ENCODE data around the gene CETP. TPM values are rescaled to one million over a fixed set of nuclear protein-coding genes. Genes with fewer than 3 reads are reported as not detected.

The CETP gene
- total and polyA plus RNA-seq, 2 of the 8 experiments (the other 6 are each of a cell fraction or from before 2014, with no cell fraction given) = not detected

- Histone ChIP-seq H2AFZ (ENCODE audit: low read length) (no peak overlapping the region), H3K36me3 (ENCODE audit: control insufficient read depth in 2 of 4, insufficient read depth in 4 of 4, low read length in 3 of 4) (no peaks in the 10 kb centered on the region), H2BK20ac (ENCODE audit: low read length) (no peak overlapping the region), H4K20me1 (replicated peaks in 1 of 2; ENCODE audit: control insufficient read depth in 1 of 2, insufficient read depth in 2 of 2, low read length in 2 of 2) (no peaks in the 10 kb centered on the region), H3K23me2 (ENCODE audit: low read depth, low read length) (peaks cover 8% of the 10 kb centered on the region; the same call in 1 of the 2 replicates), H3K4me3 (ENCODE audit: extremely low read depth in 1 of 4, insufficient read depth in 2 of 4, low read depth in 3 of 4, low read length in 4 of 4) (no peak overlapping the region), H3K4me2 (ENCODE audit: insufficient read depth in 1 of 2, low read depth in 2 of 2, low read length in 2 of 2) (no peak overlapping the region), H3K27ac (ENCODE audit: low read depth, low read length) (no peak overlapping the region), H3K14ac (ENCODE audit: insufficient read length) (no peak overlapping the region), H3K4me1 (replicated peaks in 1 of 4; ENCODE audit: control insufficient read depth in 3 of 4, insufficient read depth in 4 of 4, low read length in 3 of 4) (peaks cover 0 to 9% (median 3%) of the 10 kb centered on the region in 4 experiments; a peak in 4 of 7 replicates), H3K27me3 (replicated peaks in 1 of 4; ENCODE audit: control insufficient read depth in 3 of 4, extremely low read depth in 1 of 4, insufficient read depth in 3 of 4, low read length in 3 of 4) (peaks cover 0 to 28% (median 26%) of the 10 kb centered on the region in 4 experiments; a peak in 6 of 7 replicates), H2BK12ac (ENCODE audit: low read depth, low read length) (no peak overlapping the region), H2BK5ac (ENCODE audit: low read depth, low read length) (no peak overlapping the region), H4K8ac (ENCODE audit: extremely low read depth, insufficient read depth, low read length) (no peak overlapping the region), H3K23ac (ENCODE audit: insufficient read length) (no peak overlapping the region), H3K18ac (ENCODE audit: extremely low read depth, low read length) (no peak overlapping the region), H2AK5ac (ENCODE audit: low read depth, low read length) (no peak overlapping the region), H2BK120ac (replicated peaks; ENCODE audit: low read depth, low read length) (no peak overlapping the region), H3K79me2 (ENCODE audit: control insufficient read depth in 1 of 2, insufficient read depth in 2 of 2, low read length in 2 of 2) (no peaks in the 10 kb centered on the region), H3K56ac (replicated peaks; ENCODE audit: insufficient read length, low read depth, low read length) (no peak overlapping the region), H3K4ac (replicated peaks; ENCODE audit: insufficient read length, low read depth, low read length) (no peak overlapping the region), H3K79me1 (ENCODE audit: low read depth, low read length) (no peaks in the 10 kb centered on the region), H4K91ac (replicated peaks; ENCODE audit: insufficient read length, low read length) (no peak overlapping the region), H2BK15ac (ENCODE audit: low read length) (no peak overlapping the region), H3K9me3 (ENCODE audit: insufficient read depth in 2 of 2, low read depth in 1 of 2, low read length in 1 of 2) (no peaks in the 10 kb centered on the region), H4K5ac (ENCODE audit: insufficient read length, low read depth, low read length) (no peak overlapping the region), H3K9ac (replicated peaks in 1 of 4; ENCODE audit: extremely low read depth in 1 of 4, low read depth in 3 of 4, low read length in 3 of 4) (no peak overlapping the region)
- no peak for DNase-seq (ENCODE audit: low read depth in 1 of 2, low spot score in 2 of 2)
- FAIRE-seq = no peak
- 83% methylated on average over 2 of the region's 2 CpGs; no CpG with 5 or more reads in 1 of the 2 experiments for WGBS, 2 experiments (ENCODE audit: extremely low coverage in 1 of 2, insufficient coverage in 1 of 2, insufficient read length in 1 of 2, insufficient replicate concordance in 2 of 2, low coverage in 1 of 2, low lambda C conversion rate in 2 of 2, missing lambda C conversion rate in 1 of 2)
- ChIA-PET CTCF (ENCODE audit: partially characterized antibody) (interaction anchor here (0.7 kb wide), 1 partner anchor 984 kb away, joined by 3 read pairs; no protein-coding TSS in a partner anchor), POLR2A (ENCODE audit: partially characterized antibody) (no interaction called here)
- no peak for TF ChIP-seq FOSL1 (IDR thresholded peaks at IDR 0.05; ENCODE audit: insufficient read depth, low read depth, low read length)
- TF ChIP-seq RFX5 (IDR thresholded peaks at IDR 0.05; ENCODE audit: borderline replicate concordance, low read depth, low read length) = no peak
- no peak for TF ChIP-seq RNF2 (IDR thresholded peaks at IDR 0.05; ENCODE audit: borderline replicate concordance, low read depth, low read length, missing control alignments, poor library complexity, severe bottlenecking)
- TF ChIP-seq POU5F1 (IDR thresholded peaks at IDR 0.05; ENCODE audit: low read depth, low read length) = no peak
- TF ChIP-seq HDAC2 (IDR thresholded peaks at IDR 0.05; ENCODE audit: borderline replicate concordance in 1 of 2, low read depth in 2 of 2, low read length in 2 of 2) = no peak
- no peak for TF ChIP-seq MAX (IDR thresholded peaks at IDR 0.05)
- no peak for TF ChIP-seq ZNF274 (IDR thresholded peaks at IDR 0.05; ENCODE audit: borderline replicate concordance, extremely low read depth, low read length)
- TF ChIP-seq CHD1 (IDR thresholded peaks at IDR 0.05; ENCODE audit: low read depth, low read length) = no peak
- no peak for TF ChIP-seq ATF2 (IDR thresholded peaks at IDR 0.05; ENCODE audit: low read length)
- no peak for TF ChIP-seq ASH2L (IDR thresholded peaks at IDR 0.05; ENCODE audit: low read length)
- no peak for TF ChIP-seq GABPA (IDR thresholded peaks at IDR 0.05; ENCODE audit: borderline replicate concordance, insufficient read depth, low read length)
These were observed 31.5 kb downstream of the CETP start for GRCh38 chr16:56993204-56993603.
